ENCODE data around the gene MRPL24. TPM values are rescaled to one million over a fixed set of nuclear protein-coding genes. Genes with fewer than 3 reads are reported as not detected.
"Not testable (repeated sequence)": the region's sequence is repeated elsewhere in the genome, so short reads cannot be mapped to it uniquely, and the experiment has no call there.

The MRPL24 gene
- 91.6 TPM for total RNA-seq

GRCh38 chr1:156740741-156741480 is at the start of gene MRPL24:
MRPL24 (minus strand) TSS chr1:156741088; CDS start chr1:156738704, 2,384 bp downstream.
- DNase-seq (ENCODE audit: low spot score): peak; percentile 98

GRCh38 chr1:156789621-156790318 is 48.9 kb upstream of the MRPL24 start:
- DNase-seq (ENCODE audit: low spot score): no peak

GRCh38 chr1:156788136-156788535 is 47.2 kb upstream of the MRPL24 start:
- no peak for DNase-seq (ENCODE audit: low spot score)

GRCh38 chr1:156786640-156787039 is 45.8 kb upstream of the MRPL24 start:
- no peak for DNase-seq (ENCODE audit: low spot score)

GRCh38 chr1:156785458-156785857 is 44.6 kb upstream of the MRPL24 start:
- no peak for DNase-seq (ENCODE audit: low spot score)

GRCh38 chr1:156781585-156782186 is 40.8 kb upstream of the MRPL24 start:
- DNase-seq (ENCODE audit: low spot score): no peak

- DNase-seq (ENCODE audit: low spot score): no peak
Observed at GRCh38 chr1:156777573-156777972, 36.7 kb upstream of the MRPL24 start.

- DNase-seq (ENCODE audit: low spot score): no peak
Observed at GRCh38 chr1:156776942-156777341, 36.1 kb upstream of the MRPL24 start.

- no peak for DNase-seq (ENCODE audit: low spot score)
Observed at GRCh38 chr1:156775799-156776198, 34.9 kb upstream of the MRPL24 start.

- DNase-seq (ENCODE audit: low spot score): no peak
Observed at GRCh38 chr1:156773607-156774006, 32.7 kb upstream of the MRPL24 start.

- DNase-seq (ENCODE audit: low spot score): no peak
Observed at GRCh38 chr1:156772728-156773497, 32.0 kb upstream of the MRPL24 start.

GRCh38 chr1:156772222-156772621 is 31.3 kb upstream of the MRPL24 start:
- no peak for DNase-seq (ENCODE audit: low spot score)

GRCh38 chr1:156768610-156769295 is 27.9 kb upstream of the MRPL24 start:
- DNase-seq (ENCODE audit: low spot score): no peak

- no peak for DNase-seq (ENCODE audit: low spot score)
Observed at GRCh38 chr1:156767879-156768604, 27.2 kb upstream of the MRPL24 start.

- peak; percentile 98 for DNase-seq (ENCODE audit: low spot score)
Observed at GRCh38 chr1:156767101-156767878, 26.4 kb upstream of the MRPL24 start, which contains the start of gene PRCC. PRCC (plus strand) TSS chr1:156767535; CDS start chr1:156767772, 237 bp downstream.

GRCh38 chr1:156766298-156767100 is 25.6 kb upstream of the MRPL24 start:
- DNase-seq (ENCODE audit: low spot score): no peak

GRCh38 chr1:156765666-156766065 is 24.8 kb upstream of the MRPL24 start:
- DNase-seq (ENCODE audit: low spot score): no peak

GRCh38 chr1:156765136-156765535 is 24.2 kb upstream of the MRPL24 start:
- DNase-seq (ENCODE audit: low spot score): not testable (repeated sequence)

- DNase-seq (ENCODE audit: low spot score): no peak
Observed at GRCh38 chr1:156760796-156761104, 19.9 kb upstream of the MRPL24 start.

Measured in ureter (tissue), 1 donor.